GM19025 (cell line): ENCODE data around the gene SNX11.

Experiments
- ATAC-seq: cut with Tn5 transposase; IDR thresholded peaks from one replicate; pipeline ENCODE4 v1.9.1; 2021; ENCODE audit warnings: mild to moderate bottlenecking, low read depth, moderate library complexity; ENCODE audit not compliant: unreplicated experiment

The SNX11 gene

DNA sequence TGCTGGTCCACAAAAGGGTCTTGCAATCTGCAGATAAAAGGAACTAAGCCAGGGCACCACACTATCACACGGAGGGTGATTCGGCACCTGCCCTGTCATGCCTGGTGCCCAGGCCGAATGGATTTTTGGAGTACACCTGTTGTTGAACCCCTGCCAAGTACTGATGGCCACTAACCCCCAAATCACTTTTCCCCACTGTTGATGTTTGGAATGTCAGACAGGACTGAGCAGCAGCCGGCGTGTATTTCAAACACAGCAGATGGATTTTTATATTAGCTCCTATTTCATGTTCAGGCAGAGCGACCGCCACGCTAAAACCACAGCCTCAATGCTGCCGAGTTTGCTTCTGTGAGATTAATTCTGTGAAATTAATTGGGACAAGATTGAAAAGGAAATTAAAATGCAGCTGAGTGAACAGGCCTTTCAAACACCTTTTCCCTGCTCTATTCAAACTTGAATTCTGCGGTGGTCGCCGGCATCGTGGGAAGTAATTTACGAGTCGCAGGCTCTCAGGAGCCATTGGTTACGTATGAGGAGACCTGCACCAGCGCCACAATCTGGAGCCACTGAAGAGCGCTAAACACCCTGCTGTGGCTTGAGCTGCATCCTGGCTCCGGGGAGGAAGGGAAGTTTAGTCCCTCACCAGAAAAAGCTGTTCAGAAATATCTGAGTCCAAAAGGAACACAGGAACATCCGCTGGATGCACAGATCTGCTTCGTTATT, 48.5 kb downstream of the SNX11 start:
- no peak for ATAC-seq

DNA sequence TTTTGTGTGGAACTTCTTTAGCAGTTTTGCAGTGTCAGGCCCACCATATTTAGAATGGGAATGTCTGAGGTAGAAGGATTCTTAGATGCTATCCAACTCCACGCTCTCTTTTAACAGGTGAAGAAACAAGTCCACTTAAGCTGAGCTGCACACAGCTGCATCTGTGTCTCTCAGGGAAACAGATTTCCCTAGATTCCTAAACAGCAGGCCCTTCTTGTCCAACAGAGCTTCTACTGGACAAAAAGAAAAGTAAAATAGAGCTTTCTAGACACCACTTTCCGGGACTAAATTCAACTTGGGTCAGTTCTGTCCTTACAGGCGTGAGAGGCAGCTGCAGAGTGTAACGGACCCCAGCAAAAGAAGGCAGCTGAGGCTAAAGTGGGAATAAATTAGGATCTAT, 51.7 kb downstream of the SNX11 start:
- no peak for ATAC-seq

DNA sequence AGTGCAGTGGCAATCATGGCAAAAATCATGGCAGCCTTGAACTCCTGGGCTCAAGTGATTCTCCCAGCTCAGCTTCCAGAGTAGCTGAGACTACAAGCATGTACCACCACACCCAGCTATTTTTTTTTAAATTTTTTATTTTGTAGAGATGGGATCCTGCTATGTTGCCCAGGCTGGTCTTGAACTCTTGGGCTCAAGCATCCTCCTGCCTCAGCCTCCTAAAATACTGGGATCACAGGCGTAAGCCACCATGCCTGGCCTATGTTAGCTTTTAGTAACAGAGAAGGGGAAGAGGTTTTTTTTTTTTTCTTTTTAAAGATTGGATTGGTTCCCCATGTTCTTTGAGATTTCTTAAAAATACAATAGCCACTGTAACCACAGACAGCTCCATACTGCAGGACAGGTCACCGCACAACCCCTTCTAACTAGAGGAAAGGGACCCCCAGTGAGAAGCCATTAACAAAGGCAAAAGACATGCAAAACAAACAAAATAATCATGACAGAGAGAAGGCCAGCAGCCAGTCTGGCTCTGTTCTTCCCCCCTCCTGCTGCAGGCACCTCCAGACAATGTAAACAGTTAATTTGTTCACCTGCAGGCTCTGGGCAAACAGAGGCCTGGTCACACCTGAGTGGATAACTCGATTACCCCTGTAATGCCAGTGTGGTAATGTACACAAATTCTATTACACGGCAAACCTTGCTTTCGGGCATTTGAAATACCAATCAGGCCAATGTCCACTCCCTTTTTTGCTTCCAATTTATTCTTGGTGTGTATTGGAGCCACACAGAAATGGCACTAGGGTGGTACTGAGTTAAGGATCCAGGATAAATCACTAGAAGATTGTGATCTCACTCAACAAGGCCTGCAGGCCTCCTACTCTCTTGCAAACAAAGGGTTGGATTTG, 52.9 kb downstream of the SNX11 start:
- no peak for ATAC-seq

DNA sequence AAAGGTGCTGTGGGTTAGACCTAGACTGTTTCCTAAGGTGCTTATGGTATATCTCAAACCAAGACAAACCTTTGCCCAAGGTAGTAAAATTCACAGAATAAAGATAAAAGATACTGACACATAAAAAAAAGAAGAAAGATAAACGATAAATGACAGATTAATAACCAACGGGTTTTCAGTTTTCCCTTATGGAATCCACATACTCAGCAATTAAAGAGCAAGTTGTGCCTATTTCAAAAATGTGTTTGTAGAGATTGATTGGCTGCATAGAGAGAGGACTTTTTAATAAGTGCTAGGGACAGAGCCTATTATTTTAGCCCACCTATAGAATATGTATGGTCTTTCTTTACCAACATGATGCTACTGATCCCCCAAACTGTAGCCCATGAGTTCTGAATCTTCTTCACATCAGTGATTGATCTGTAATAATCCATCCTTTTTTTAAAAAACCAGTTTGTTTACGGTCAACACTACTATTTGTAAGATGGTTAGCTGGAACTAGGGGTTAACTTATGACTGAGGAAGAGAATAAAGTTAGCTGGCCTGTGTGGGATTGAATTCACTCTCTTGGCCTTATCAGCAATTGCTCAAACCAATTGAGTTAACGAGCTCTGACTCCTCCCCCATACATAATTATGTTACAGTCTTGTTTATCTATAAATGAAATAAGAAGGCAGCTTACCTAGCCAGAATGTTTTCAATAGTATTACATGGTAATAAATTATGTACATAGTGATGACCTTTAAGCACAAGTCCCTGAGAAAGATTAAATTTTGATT, 53.8 kb downstream of the SNX11 start:
- no peak for ATAC-seq

DNA sequence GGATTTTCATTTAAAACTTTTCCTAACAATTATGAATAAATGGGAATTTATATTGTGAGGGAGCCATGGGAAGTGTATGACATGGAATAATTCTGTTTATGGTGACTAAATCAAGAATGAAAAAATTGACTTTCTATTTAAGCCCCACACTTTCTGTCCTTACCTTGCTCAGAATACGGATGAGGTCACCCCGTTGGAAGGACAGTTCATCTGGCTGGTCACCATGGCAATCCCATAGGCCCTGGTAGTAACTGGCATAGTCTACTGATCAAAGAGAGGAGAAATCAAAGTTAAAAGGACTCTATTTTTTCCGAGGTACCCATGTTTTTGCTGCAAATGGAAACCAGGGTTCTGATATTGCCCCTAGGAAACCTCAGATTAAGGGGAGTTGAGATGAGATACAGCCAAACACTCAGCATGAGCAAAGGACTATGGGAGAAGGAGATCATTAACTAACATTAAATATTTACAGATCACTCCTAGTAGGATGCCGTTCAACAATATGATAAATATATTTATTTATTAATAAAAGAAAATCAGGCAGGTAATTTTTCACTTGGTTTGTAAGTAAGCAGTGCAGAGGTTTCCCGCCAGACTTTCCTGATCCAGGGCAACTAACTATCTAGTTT, 54.9 kb downstream of the SNX11 start:
- ATAC-seq = no peak

DNA sequence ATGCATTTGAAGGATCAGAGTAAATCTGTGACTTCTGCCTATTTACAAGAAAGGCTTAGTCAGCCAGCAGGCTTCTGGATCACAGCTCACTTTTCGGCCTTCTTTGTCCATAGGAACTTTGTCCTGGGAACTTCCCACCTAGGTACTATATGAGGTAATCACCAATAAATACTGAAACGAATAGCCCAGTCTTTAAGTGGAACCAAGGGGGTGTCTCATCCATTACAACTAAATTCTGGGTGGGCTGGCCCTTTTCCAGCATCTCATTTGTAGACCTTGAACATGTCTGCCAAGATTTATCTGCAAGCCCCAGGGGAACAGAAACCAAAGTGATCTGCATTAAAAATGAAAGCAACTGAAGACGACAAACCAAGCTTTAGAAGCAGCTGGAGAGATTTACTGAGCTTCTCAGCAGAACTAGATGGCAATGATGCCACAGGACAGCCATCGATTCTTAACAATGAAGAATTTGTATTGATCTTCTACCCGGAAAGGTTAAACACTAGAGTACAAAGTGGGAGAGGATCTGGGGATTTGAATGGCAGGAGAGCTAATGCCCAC, 55.5 kb downstream of the SNX11 start:
- no peak for ATAC-seq

DNA sequence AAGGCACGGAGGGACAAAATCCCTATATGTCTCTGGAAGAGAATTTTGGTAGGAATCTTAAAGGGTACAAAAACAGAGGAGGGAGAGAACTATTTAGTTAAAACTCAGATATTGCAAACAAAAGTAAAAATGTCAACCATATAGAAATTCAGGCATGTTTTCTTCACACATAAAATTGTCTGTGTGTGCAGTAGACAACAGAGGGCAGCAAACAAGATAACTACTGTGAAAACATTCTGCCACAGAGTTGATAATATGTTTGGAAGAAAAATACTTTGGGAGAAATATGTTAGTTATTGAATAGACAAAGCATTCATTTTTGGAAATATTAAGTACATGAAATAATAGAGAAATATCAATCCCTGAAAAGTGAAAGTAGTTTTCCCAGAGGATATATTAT, 56.2 kb downstream of the SNX11 start:
- no peak for ATAC-seq

DNA sequence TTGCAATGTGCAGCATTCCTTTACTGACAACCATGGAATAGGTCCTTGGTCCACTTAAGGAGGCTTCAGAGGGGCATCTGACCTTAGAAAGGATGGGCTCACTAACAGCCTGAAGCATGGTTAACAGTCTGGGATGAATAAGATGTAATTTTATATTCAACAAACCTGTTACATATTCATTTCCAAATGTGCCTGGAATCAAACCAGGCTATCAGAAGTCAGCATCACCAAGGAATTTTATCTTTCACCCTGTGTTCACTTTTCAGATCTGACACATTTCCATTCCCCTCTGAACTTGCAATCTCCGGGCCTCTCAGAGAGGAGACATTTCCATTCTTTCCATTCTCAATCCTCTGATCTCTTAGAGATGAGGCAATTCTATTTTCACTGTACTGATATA, 62.4 kb downstream of the SNX11 start:
- no peak for ATAC-seq
